GM12891 (cell line): Measurements from ENCODE around the gene SIRT6.
"Not testable (repeated sequence)": the region's sequence is repeated elsewhere in the genome, so short reads cannot be mapped to it uniquely, and the experiment has no call there.

Experiments
- PAX5 ChIP-seq: IDR thresholded peaks from 2 replicates; pipeline ENCODE4 v1.6.1; 2011; ENCODE audit warnings: low read length, moderate library complexity, mild to moderate bottlenecking; ENCODE audit not compliant: insufficient read depth, severe bottlenecking
- POLR2A ChIP-seq: IDR thresholded peaks from 2 replicates; pipeline ENCODE4 v1.6.1; 2011; ENCODE audit warnings: low read depth, low read length, control low read depth
- POLR2AphosphoS5 ChIP-seq: IDR thresholded peaks from 2 replicates; pipeline ENCODE4 v1.6.1; 2011; ENCODE audit warnings: low read depth, low read length, control low read depth
- POU2F2 ChIP-seq: IDR thresholded peaks from 2 replicates; pipeline ENCODE4 v1.6.1; 2011; ENCODE audit warnings: low read depth, mild to moderate bottlenecking, control low read depth, low read length, moderate library complexity
- SPI1 ChIP-seq: IDR thresholded peaks from 2 replicates; pipeline ENCODE4 v1.6.1; 2011; ENCODE audit warnings: low read depth, low read length, control low read depth
- TAF1 ChIP-seq: IDR thresholded peaks from 2 replicates; pipeline ENCODE4 v1.6.1; 2011; ENCODE audit warnings: low read depth, low read length, control low read depth

GRCh38 chr19:4218523-4218922 is 36.2 kb upstream of the SIRT6 start:
- not testable (repeated sequence) for TF ChIP-seq POLR2A, POLR2AphosphoS5, TAF1, SPI1, POU2F2, PAX5
